OCI-LY7 (cell line): ENCODE results near the gene PIAS2. TPM values are rescaled to one million over a fixed set of nuclear protein-coding genes. Genes with fewer than 3 reads are reported as not detected.

Experiments used
- BruUV-seq: library from RNA; stranded (reverse); fragments of 400-500 nt; replicated peaks from 2 replicates; lab custom pipeline; 2021; lab: Mats Ljungman, UMichigan
- CTCF ChIA-PET: fragments of 300-600 bp; sonication (Branson Sonifier 250); formaldehyde crosslinking; loops from one replicate; lab custom pipeline; 2022; ENCODE audit warnings: antibody characterized with exemption; ENCODE audit not compliant: unreplicated experiment; lab: Charles Lee
- POLR2A ChIA-PET: fragments of 300-600 bp; sonication (Branson Sonifier 250); formaldehyde crosslinking; loops from one replicate; lab custom pipeline; 2022; ENCODE audit warnings: antibody characterized with exemption; lab: Charles Lee
- DNase-seq: peaks from one replicate; pipeline ENCODE4 v3.0.0-alpha.2; 2015; ENCODE audit warnings: low spot score
- H2AFZ ChIP-seq: fragments of 200-600 bp; sonication (generic), shearing (Covaris generic); 2 replicates; pipeline ENCODE4 v1.6.1; 2014; ENCODE audit warnings: mild to moderate bottlenecking, antibody characterized with exemption, low read length, moderate library complexity
- H3K27ac ChIP-seq: fragments of 200-600 bp; sonication (generic); 2 replicates; pipeline ENCODE4 v1.5.1; 2014; ENCODE audit warnings: mixed run types, low read depth, mild to moderate bottlenecking, moderate library complexity, low read length, inconsistent platforms; ENCODE audit not compliant: poor library complexity, severe bottlenecking
- H3K36me3 ChIP-seq: fragments of 200-600 bp; sonication (generic); 2 replicates; pipeline ENCODE4 v1.6.1; 2014; ENCODE audit warnings: mild to moderate bottlenecking, antibody characterized with exemption, low read length, moderate library complexity, mixed read lengths; ENCODE audit not compliant: insufficient read depth
- H3K4me1 ChIP-seq: fragments of 200-600 bp; sonication (generic); 2 replicates; pipeline ENCODE4 v1.5.1; 2014; ENCODE audit warnings: mild to moderate bottlenecking, low read length; ENCODE audit not compliant: insufficient read depth, poor library complexity, severe bottlenecking
- H3K4me2 ChIP-seq: fragments of 200-600 bp; sonication (generic); 2 replicates; pipeline ENCODE4 v1.6.1; 2014; ENCODE audit warnings: mild to moderate bottlenecking, low read length
- H3K4me3 ChIP-seq: fragments of 200-600 bp; sonication (generic); 2 replicates; pipeline ENCODE4 v1.5.1; 2014; ENCODE audit warnings: mild to moderate bottlenecking, low read depth, low read length; ENCODE audit not compliant: poor library complexity, severe bottlenecking
- H3K79me2 ChIP-seq: fragments of 200-600 bp; sonication (generic); 2 replicates; pipeline ENCODE4 v1.6.1; 2016; ENCODE audit warnings: low read depth, mild to moderate bottlenecking, low read length, moderate library complexity, mixed read lengths; ENCODE audit not compliant: insufficient read depth
- H3K9me2 ChIP-seq: fragments of 200-600 bp; sonication (generic); 2 replicates; pipeline ENCODE4 v1.6.1; 2016; ENCODE audit warnings: mild to moderate bottlenecking, low read length, mixed read lengths; ENCODE audit not compliant: insufficient read depth
- H3K9me3 ChIP-seq: fragments of 200-600 bp; sonication (generic); 2 replicates; pipeline ENCODE4 v1.6.1; 2014; ENCODE audit warnings: mild to moderate bottlenecking, mixed run types, low read length, mixed read lengths
- H4K20me1 ChIP-seq: fragments of 200-600 bp; sonication (generic); 2 replicates; pipeline ENCODE4 v1.6.1; 2014; ENCODE audit warnings: mild to moderate bottlenecking, antibody characterized with exemption, low read length, moderate library complexity, mixed read lengths; ENCODE audit not compliant: insufficient read depth
- EZH2phosphoT487 ChIP-seq: fragments of 200-600 bp; sonication (generic); IDR thresholded peaks from 2 replicates; pipeline ENCODE4 v1.6.1; 2018; ENCODE audit warnings: low read depth, borderline replicate concordance, mild to moderate bottlenecking, mixed run types, antibody characterized with exemption, low read length, moderate library complexity, mixed read lengths
- intact Hi-C: fragments of 100-400 bp; cut with micrococcal nuclease; formaldehyde crosslinking; loops from one replicate; pipeline ENCODE4 v1.10.0; 2022; ENCODE audit not compliant: unreplicated experiment
- total RNA-seq, 2 experiments: library from RNA; depleted of rRNA in 1 of 2; stranded (reverse); fragments of >200 nt in 1 of 2; shearing (Covaris generic) in 1 of 2; gene quantifications; 2 replicates each; pipeline ENCODE4 v1.2.3, GENCODE V29; 2014 to 2022
- TF ChIP-seq, protein P1 (sequence below): fragments of 200-600 bp; sonication (generic); conservative IDR thresholded peaks from 2 replicates; pipeline ENCODE4 v1.5.1; 2014; ENCODE audit warnings: mild to moderate bottlenecking, antibody characterized with exemption, low read length, moderate library complexity, mixed read lengths

Gene PIAS2
- total RNA-seq, 2 experiments from 2014 or later = 18.1 to 35.7 TPM

DNA sequence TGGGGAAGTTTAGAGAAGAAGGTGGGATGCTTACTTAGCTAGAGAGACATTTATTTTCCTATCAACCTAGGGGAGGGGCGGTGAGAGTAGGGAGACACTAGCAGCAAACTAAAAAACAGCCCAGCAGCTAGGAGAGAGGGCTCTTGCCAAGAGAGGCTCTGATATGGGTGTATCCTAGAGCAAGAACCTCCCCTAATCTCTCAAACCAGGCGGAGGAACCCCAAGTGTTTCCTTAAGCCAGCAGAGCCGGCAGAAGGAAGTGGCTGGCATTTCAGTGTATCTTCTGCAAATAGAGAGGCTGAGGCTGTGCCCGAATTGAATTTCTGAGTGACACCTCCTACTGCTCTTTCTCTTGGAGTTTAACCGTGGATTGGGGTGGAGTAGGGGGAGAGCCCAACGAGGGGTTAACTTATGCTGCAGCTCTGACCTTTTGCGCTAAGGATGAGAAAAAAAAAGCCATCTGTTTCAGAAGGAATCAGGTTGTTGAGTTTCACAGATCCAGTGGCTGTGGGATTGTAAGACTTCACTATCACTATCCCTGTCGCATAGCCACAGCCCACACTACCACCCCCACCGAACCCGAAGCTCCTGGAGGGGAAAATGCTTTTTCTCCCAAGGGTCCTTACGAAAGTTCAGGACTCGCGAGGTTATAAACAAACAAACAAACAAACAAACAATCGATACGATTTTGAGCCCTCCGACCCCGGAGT lies 161.8 kb downstream of the PIAS2 start:
- Histone ChIP-seq H2AFZ (no peak overlapping the region), H3K4me3 (no peak overlapping the region), H3K36me3 (no peaks in the 10 kb centered on the region), H3K4me2 (no peak overlapping the region), H3K79me2 (no peaks in the 10 kb centered on the region), H3K4me1 (peaks cover 10% of the 10 kb centered on the region), H3K9me3 (no peaks in the 10 kb centered on the region), H3K9me2 (no peaks in the 10 kb centered on the region), H4K20me1 (no peaks in the 10 kb centered on the region), H3K27ac (no peak overlapping the region)
- TF ChIP-seq EZH2phosphoT487 = no peak
- TF ChIP-seq, protein P1, sequence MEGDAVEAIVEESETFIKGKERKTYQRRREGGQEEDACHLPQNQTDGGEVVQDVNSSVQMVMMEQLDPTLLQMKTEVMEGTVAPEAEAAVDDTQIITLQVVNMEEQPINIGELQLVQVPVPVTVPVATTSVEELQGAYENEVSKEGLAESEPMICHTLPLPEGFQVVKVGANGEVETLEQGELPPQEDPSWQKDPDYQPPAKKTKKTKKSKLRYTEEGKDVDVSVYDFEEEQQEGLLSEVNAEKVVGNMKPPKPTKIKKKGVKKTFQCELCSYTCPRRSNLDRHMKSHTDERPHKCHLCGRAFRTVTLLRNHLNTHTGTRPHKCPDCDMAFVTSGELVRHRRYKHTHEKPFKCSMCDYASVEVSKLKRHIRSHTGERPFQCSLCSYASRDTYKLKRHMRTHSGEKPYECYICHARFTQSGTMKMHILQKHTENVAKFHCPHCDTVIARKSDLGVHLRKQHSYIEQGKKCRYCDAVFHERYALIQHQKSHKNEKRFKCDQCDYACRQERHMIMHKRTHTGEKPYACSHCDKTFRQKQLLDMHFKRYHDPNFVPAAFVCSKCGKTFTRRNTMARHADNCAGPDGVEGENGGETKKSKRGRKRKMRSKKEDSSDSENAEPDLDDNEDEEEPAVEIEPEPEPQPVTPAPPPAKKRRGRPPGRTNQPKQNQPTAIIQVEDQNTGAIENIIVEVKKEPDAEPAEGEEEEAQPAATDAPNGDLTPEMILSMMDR = no peak
- BruUV-seq = no TSS peak
- intact Hi-C loops = no loop called here
- DNase-seq = no peak
- ChIA-PET POLR2A (no interaction called here), CTCF (no interaction called here)

DNA sequence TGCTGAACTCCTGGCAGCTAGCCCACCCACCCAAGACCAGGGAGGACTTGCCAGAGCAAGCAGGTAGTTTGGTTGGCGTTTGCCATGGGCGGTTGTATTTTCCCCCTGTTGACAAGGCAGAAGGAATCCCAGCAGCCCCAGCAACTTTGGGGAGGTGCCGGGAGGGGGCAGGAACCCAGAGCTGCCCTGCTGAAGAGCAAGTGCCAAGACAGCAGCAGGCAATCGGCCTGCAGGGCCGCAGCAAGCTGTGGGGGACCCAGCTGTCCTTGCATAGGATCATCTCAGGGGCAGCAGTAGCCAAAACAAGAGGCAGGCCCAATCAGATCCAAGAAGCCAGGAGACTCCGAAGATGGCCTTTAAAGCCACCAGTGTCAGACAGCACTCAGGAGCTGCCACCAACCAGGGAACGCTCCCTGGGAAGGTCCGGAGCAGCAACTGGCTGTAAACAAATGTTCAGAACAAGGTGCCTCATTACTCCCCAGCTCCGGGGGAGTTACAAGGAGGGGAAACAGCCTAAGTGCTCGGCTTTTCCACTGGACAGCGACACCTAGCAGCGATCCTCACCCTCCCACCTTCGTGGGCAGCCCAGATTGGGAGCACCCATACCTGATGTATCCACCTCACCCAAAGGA lies 162.5 kb downstream of the PIAS2 start:
- no peaks in the 10 kb centered on the region for H4K20me1 ChIP-seq
- H3K9me3 ChIP-seq = no peaks in the 10 kb centered on the region
- BruUV-seq = no TSS peak
- ChIA-PET CTCF (no interaction called here), POLR2A (no interaction called here)
- no peaks in the 10 kb centered on the region for H3K9me2 ChIP-seq
- no peak overlapping the region for H3K4me2 ChIP-seq
- TF ChIP-seq, protein P1 = no peak
- no peak for TF ChIP-seq EZH2phosphoT487
- H3K36me3 ChIP-seq = no peaks in the 10 kb centered on the region
- H3K79me2 ChIP-seq = no peaks in the 10 kb centered on the region
- intact Hi-C loops = no loop called here
- H3K4me1 ChIP-seq = peaks cover 10% of the 10 kb centered on the region
- DNase-seq = no peak
- H3K27ac ChIP-seq = no peak overlapping the region
- H2AFZ ChIP-seq = 0 out of 2 replicates have a peak overlapping the region, but pooled peaks have one; percentile 31
- H3K4me3 ChIP-seq = no peak overlapping the region

DNA sequence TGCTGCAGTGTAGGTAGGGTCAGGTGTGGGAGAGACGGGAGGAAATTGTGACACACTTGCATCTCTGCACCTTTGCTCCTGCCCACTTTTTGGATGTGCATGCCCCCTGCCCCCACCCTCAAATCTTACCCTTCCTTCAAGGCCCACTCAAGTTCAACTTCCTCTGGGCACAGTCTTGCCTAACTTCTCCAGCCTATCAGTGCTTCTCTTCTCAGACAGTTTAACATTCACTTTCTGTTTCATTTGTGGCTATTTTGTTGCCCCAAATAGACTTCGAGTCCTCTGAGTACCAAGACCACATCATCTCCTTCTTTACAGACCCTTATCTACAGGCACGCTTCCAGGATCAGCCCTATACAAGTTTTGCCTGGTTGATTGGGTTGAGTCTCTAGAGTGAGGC lies 163.1 kb downstream of the PIAS2 start:
- Histone ChIP-seq H3K4me1 (peaks cover 10% of the 10 kb centered on the region), H3K4me2 (0 out of 2 replicates have a peak overlapping the region, but pooled peaks have one; percentile 5), H3K9me3 (no peaks in the 10 kb centered on the region), H3K36me3 (no peaks in the 10 kb centered on the region), H2AFZ (0 out of 2 replicates have a peak overlapping the region, but pooled peaks have one; percentile 31), H4K20me1 (no peaks in the 10 kb centered on the region), H3K4me3 (no peak overlapping the region), H3K27ac (no peak overlapping the region), H3K79me2 (no peaks in the 10 kb centered on the region), H3K9me2 (no peaks in the 10 kb centered on the region)
- intact Hi-C loops = no loop called here
- CTCF ChIA-PET = no interaction called here
- TF ChIP-seq, protein P1 = no peak
- TF ChIP-seq EZH2phosphoT487 = no peak
- POLR2A ChIA-PET = no interaction called here
- peak; percentile 8 for DNase-seq
- BruUV-seq = no TSS peak
